ENCODE data around the gene MED14.
"Not testable (repeated sequence)": the region's sequence is repeated elsewhere in the genome, so short reads cannot be mapped to it uniquely, and the experiment has no call there.

MED14 gene

GRCh38 chrX:40735325-40736169, at the start of gene MED14:
Gene MED14, minus strand, starts transcription at chrX:40735542. Its CDS starts 130 bp downstream, at chrX:40735412.
- DNase-seq (ENCODE audit: low spot score) = peak; percentile 93

GRCh38 chrX:40784516-40785151, 49.3 kb upstream of the MED14 start:
- DNase-seq (ENCODE audit: low spot score) = no peak

GRCh38 chrX:40782644-40783259, 47.4 kb upstream of the MED14 start:
- not testable (repeated sequence) for DNase-seq (ENCODE audit: low spot score)

- DNase-seq (ENCODE audit: low spot score) = no peak
Measured at GRCh38 chrX:40780951-40781350, 45.6 kb upstream of the MED14 start.

- no peak for DNase-seq (ENCODE audit: low spot score)
Measured at GRCh38 chrX:40780082-40780481, 44.7 kb upstream of the MED14 start.

- DNase-seq (ENCODE audit: low spot score) = no peak
Measured at GRCh38 chrX:40778861-40779575, 43.7 kb upstream of the MED14 start.

- no peak for DNase-seq (ENCODE audit: low spot score)
Measured at GRCh38 chrX:40773809-40774208, 38.5 kb upstream of the MED14 start.

- DNase-seq (ENCODE audit: low spot score) = no peak
Measured at GRCh38 chrX:40773188-40773587, 37.8 kb upstream of the MED14 start.

- DNase-seq (ENCODE audit: low spot score) = no peak
Measured at GRCh38 chrX:40772290-40772689, 36.9 kb upstream of the MED14 start.

GRCh38 chrX:40761762-40762161, 26.4 kb upstream of the MED14 start:
- DNase-seq (ENCODE audit: low spot score) = no peak

GRCh38 chrX:40759374-40759773, 24.0 kb upstream of the MED14 start:
- DNase-seq (ENCODE audit: low spot score) = no peak

GRCh38 chrX:40757058-40757457, 21.7 kb upstream of the MED14 start:
- DNase-seq (ENCODE audit: low spot score) = no peak

GRCh38 chrX:40755291-40756249, 20.2 kb upstream of the MED14 start:
- DNase-seq (ENCODE audit: low spot score) = no peak

- DNase-seq (ENCODE audit: low spot score) = peak; percentile 37
Measured at GRCh38 chrX:40749681-40750494, 14.5 kb upstream of the MED14 start.

- no peak for DNase-seq (ENCODE audit: low spot score)
Measured at GRCh38 chrX:40748977-40749376, 13.6 kb upstream of the MED14 start.

GRCh38 chrX:40746521-40746920, 11.2 kb upstream of the MED14 start:
- DNase-seq (ENCODE audit: low spot score) = no peak

GRCh38 chrX:40736170-40736505, 796 bp upstream of the MED14 start:
- DNase-seq (ENCODE audit: low spot score) = no peak

- DNase-seq (ENCODE audit: low spot score) = peak; percentile 45
Measured at GRCh38 chrX:40734971-40735324, 394 bp downstream of the MED14 start.

- DNase-seq (ENCODE audit: low spot score) = no peak
Measured at GRCh38 chrX:40733706-40734105, 1.6 kb downstream of the MED14 start.

GRCh38 chrX:40732499-40732898, 2.8 kb downstream of the MED14 start:
- not testable (repeated sequence) for DNase-seq (ENCODE audit: low spot score)

Data from NAMALWA (cell line).